ENCODE measurements around the gene TEX52.

TEX52 gene

GRCh38 chr12:2832550-2833127, 24.2 kb downstream of the TEX52 start:
- DNase-seq (ENCODE audit: low read depth in 2 of 2): no peak

- DNase-seq (ENCODE audit: low read depth in 2 of 2): no peak
Observed at GRCh38 chr12:2829275-2829674, 27.6 kb downstream of the TEX52 start.

- DNase-seq (ENCODE audit: low read depth in 2 of 2): no peak
Observed at GRCh38 chr12:2826721-2827515, 29.9 kb downstream of the TEX52 start.

- DNase-seq (ENCODE audit: low read depth in 2 of 2): no peak
Observed at GRCh38 chr12:2826036-2826435, 30.8 kb downstream of the TEX52 start.

GRCh38 chr12:2825132-2825531, 31.7 kb downstream of the TEX52 start:
- DNase-seq (ENCODE audit: low read depth in 2 of 2): no peak

GRCh38 chr12:2824541-2824940, 32.3 kb downstream of the TEX52 start:
- DNase-seq (ENCODE audit: low read depth in 2 of 2): no peak

- no peak for DNase-seq (ENCODE audit: low read depth in 2 of 2)
Observed at GRCh38 chr12:2823483-2823882, 33.4 kb downstream of the TEX52 start.

GRCh38 chr12:2820432-2820831, 36.4 kb downstream of the TEX52 start:
- DNase-seq (ENCODE audit: low read depth in 2 of 2): no peak

GRCh38 chr12:2819810-2820209, 37.0 kb downstream of the TEX52 start:
- DNase-seq (ENCODE audit: low read depth in 2 of 2): no peak

- DNase-seq (ENCODE audit: low read depth in 2 of 2): no peak
Observed at GRCh38 chr12:2813214-2814185, 43.3 kb downstream of the TEX52 start.

- peak; percentile 84 to 89 for DNase-seq (ENCODE audit: low read depth in 2 of 2)
Observed at GRCh38 chr12:2812290-2813213, 44.3 kb downstream of the TEX52 start, which contains the start of gene ITFG2. TSS of gene ITFG2 (plus strand) at chr12:2812668. CDS start at chr12:2812761, 93 bp downstream.

GRCh38 chr12:2811801-2812200, 45.0 kb downstream of the TEX52 start:
- no peak for DNase-seq (ENCODE audit: low read depth in 2 of 2)

GRCh38 chr12:2806700-2807099, 50.1 kb downstream of the TEX52 start:
- DNase-seq (ENCODE audit: low read depth in 2 of 2): no peak

GRCh38 chr12:2805143-2805520, 51.7 kb downstream of the TEX52 start:
- no peak for DNase-seq (ENCODE audit: low read depth in 2 of 2)

GRCh38 chr12:2804393-2805142, 52.3 kb downstream of the TEX52 start:
- no peak for DNase-seq (ENCODE audit: low read depth in 2 of 2)

GRCh38 chr12:2803635-2804392, 53.0 kb downstream of the TEX52 start:
- DNase-seq (ENCODE audit: low read depth in 2 of 2): no peak

GRCh38 chr12:2801044-2801783, 55.6 kb downstream of the TEX52 start:
- no peak for DNase-seq (ENCODE audit: low read depth in 2 of 2)

GRCh38 chr12:2800046-2800570, 56.7 kb downstream of the TEX52 start:
- DNase-seq (ENCODE audit: low read depth in 2 of 2): no peak
